Upper lobe of left lung (tissue), 4 donors: ENCODE measurements around the gene DHRS7B.

ENCODE experiments used
- CTCF ChIP-seq, 6 experiments: fragments of 450-650 bp in 4 of 6; fragments of 200-600 bp in 2 of 6; sonication (generic) in 2 of 6; IDR thresholded peaks; one replicate each; pipeline ENCODE4 v1.5.1; 2016 to 2019; ENCODE audit warnings: antibody characterized with exemption in 6 of 6
- EP300 ChIP-seq, 4 donors: sonication (generic); formaldehyde crosslinking; IDR thresholded peaks; one replicate each; pipeline ENCODE4 v1.5.1; 2017; ENCODE audit warnings: antibody characterized with exemption in 4 of 4, control low read depth in 2 of 4
- POLR2A ChIP-seq, 4 donors: fragments of 450-650 bp; IDR thresholded peaks; one replicate each; pipeline ENCODE4 v1.5.1; 2016 to 2017; ENCODE audit warnings: antibody characterized with exemption in 4 of 4, mild to moderate bottlenecking in 2 of 4

- TF ChIP-seq EP300 (IDR thresholded peaks at IDR 0.05) (no peak), CTCF (IDR thresholded peaks at IDR 0.05) (no peak), POLR2A (IDR thresholded peaks at IDR 0.05) (no peak)
Observed at GRCh38 chr17:21160401-21160800, 33.6 kb downstream of the DHRS7B start.
